Kidney (tissue), 14 donors: ENCODE data around the gene CHAT. TPM values are rescaled to one million over a fixed set of nuclear protein-coding genes. Genes with fewer than 3 reads are reported as not detected.
A peak's percentile ranks its signal among the peaks of the same experiment; 100 is the strongest.

Experiments used
- DNase-seq, 5 donors: peaks; one replicate each; pipeline ENCODE4 v3.0.0-alpha.2; 2013 to 2020
- FAIRE-seq: peaks from 2 replicates; lab custom pipeline; 2012; peaks lifted over from hg19 to GRCh38; lab: Jason Lieb, UNC
- H3K27ac ChIP-seq, 2 donors: one replicate each; pipeline ENCODE4 v1.7.0; 2013; ENCODE audit warnings: low read depth in 2 of 2, low read length in 2 of 2, inconsistent platforms in 1 of 2
- H3K27me3 ChIP-seq: one replicate; pipeline ENCODE4 v1.7.1; 2013; ENCODE audit warnings: low read length, inconsistent platforms; ENCODE audit not compliant: control insufficient read depth, insufficient read depth
- H3K36me3 ChIP-seq, 3 donors: one replicate each; pipeline versions ENCODE4 v1.7.0 to v1.7.1; 2013; ENCODE audit warnings: low read length in 3 of 3, control low read depth in 1 of 3, inconsistent platforms in 1 of 3; ENCODE audit not compliant: insufficient read depth in 3 of 3, control insufficient read depth in 2 of 3
- H3K4me1 ChIP-seq, 3 donors: one replicate each; pipeline versions ENCODE4 v1.7.0 to v1.7.1; 2013; ENCODE audit warnings: low read length in 3 of 3, inconsistent platforms in 1 of 3, low read depth in 1 of 3; ENCODE audit not compliant: control insufficient read depth in 2 of 3, insufficient read depth in 2 of 3
- H3K4me3 ChIP-seq, 3 donors: one replicate each; pipeline versions ENCODE4 v1.7.0 to v1.8.1; 2013; ENCODE audit warnings: low read length in 3 of 3, control low read depth in 1 of 3, inconsistent platforms in 1 of 3
- H3K9ac ChIP-seq, 3 donors: one replicate each; pipeline versions ENCODE4 v1.7.0 to v1.7.1; 2013; ENCODE audit warnings: low read length in 3 of 3, control low read depth in 1 of 3, inconsistent platforms in 1 of 3
- H3K9me3 ChIP-seq, 3 donors: one replicate each; pipeline versions ENCODE4 v1.7.0 to v1.7.1; 2013; ENCODE audit warnings: low read length in 3 of 3, control low read depth in 1 of 3, inconsistent platforms in 1 of 3; ENCODE audit not compliant: control insufficient read depth in 2 of 3, insufficient read depth in 1 of 3
- intact Hi-C: fragments of 100-400 bp; cut with DNase I; formaldehyde crosslinking; loops from one replicate; pipeline ENCODE4 v1.11.1; 2022
- polyA plus RNA-seq: library from polyadenylated mRNA; stranded (reverse); fragments of 350-450 nt; fragmentation: Illumina TruSeq; extraction: RNeasy Lipid Tissue Mini Kit (QIAGEN cat#74804); gene quantifications from one replicate; pipeline ENCODE4 v1.2.3, GENCODE V29; 2014; ENCODE audit warnings: low read depth, low replicate concordance; ENCODE audit not compliant: insufficient read depth
- total RNA-seq: library from RNA; stranded (reverse); fragmentation: NEBNext Ultra II Directional; extraction: Animal tissue kit (Norgen Biotek cat#: 25700); gene quantifications from one replicate; pipeline ENCODE4 v1.2.1, GENCODE V29; 2021
- TF ChIP-seq, protein P1 (sequence below): IDR thresholded peaks from 3 replicates; pipeline ENCODE4 v1.5.1; 2012; ENCODE audit warnings: mild to moderate bottlenecking, moderate library complexity, borderline replicate concordance; ENCODE audit not compliant: insufficient read depth; ENCODE audit errors: extremely low read depth
- donor health status: control.
- donor health status: control.
- donor health status: control.
- donor health status: control.
- donor health status: control.
- donor health status: DM: yes; HTN: yes; CAD: no.
- donor health status: Normal renal cell carcinoma (clear cell type).

Gene CHAT
- total and polyA plus RNA-seq, 2 donors from 2014 or later, result not detected

DNA sequence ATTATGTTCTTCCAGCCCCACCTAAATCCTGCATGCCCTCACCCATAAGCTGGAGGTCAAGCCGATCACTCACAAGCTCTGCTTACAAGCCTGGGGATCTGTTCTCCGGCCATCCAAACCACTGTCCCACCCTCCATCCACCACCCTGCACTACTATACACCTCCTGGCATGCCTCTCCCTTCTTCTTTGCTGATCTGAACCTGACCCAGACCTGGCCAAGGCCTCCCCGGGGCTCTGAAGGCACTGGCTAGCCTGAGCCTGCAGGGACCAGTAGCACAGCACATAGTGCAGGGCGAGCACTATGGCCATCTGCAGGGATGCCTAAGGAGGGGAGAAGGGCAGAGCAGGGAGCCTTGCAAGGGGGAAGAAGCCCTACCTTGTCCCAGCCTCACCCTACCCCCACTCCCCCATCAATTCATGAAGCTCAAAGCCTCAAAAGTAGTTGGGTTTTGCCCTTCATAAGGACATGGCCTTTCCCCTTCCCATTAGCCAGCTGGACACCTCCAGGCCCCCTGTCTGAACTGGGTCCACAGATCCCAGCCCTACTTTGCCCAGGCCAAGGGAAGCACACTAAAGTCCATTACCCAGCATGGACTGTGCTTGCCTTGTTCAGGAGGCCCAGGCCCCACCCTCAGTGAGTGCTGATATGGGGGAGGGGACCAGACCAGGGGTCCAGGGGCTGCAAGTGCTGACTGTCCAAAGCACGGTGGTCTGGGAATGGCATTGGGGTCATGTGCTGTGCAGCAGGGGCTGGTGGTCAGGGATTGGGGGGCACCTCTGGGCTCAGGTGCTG, 29.6 kb downstream of the CHAT start:
- Histone ChIP-seq H3K36me3 (no peaks in the 10 kb centered on the region), H3K9ac (no peak overlapping the region), H3K4me3 (no peak overlapping the region), H3K9me3 (no peaks in the 10 kb centered on the region), H3K4me1 (no peaks in the 10 kb centered on the region), H3K27ac (no peak overlapping the region), H3K27me3 (peaks cover 2% of the 10 kb centered on the region)
- intact Hi-C loops, result no loop called here
- FAIRE-seq (no peak), DNase-seq (peak in 1 of 5 donors; percentile 11)
- TF ChIP-seq, protein P1, sequence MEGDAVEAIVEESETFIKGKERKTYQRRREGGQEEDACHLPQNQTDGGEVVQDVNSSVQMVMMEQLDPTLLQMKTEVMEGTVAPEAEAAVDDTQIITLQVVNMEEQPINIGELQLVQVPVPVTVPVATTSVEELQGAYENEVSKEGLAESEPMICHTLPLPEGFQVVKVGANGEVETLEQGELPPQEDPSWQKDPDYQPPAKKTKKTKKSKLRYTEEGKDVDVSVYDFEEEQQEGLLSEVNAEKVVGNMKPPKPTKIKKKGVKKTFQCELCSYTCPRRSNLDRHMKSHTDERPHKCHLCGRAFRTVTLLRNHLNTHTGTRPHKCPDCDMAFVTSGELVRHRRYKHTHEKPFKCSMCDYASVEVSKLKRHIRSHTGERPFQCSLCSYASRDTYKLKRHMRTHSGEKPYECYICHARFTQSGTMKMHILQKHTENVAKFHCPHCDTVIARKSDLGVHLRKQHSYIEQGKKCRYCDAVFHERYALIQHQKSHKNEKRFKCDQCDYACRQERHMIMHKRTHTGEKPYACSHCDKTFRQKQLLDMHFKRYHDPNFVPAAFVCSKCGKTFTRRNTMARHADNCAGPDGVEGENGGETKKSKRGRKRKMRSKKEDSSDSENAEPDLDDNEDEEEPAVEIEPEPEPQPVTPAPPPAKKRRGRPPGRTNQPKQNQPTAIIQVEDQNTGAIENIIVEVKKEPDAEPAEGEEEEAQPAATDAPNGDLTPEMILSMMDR, result no peak

DNA sequence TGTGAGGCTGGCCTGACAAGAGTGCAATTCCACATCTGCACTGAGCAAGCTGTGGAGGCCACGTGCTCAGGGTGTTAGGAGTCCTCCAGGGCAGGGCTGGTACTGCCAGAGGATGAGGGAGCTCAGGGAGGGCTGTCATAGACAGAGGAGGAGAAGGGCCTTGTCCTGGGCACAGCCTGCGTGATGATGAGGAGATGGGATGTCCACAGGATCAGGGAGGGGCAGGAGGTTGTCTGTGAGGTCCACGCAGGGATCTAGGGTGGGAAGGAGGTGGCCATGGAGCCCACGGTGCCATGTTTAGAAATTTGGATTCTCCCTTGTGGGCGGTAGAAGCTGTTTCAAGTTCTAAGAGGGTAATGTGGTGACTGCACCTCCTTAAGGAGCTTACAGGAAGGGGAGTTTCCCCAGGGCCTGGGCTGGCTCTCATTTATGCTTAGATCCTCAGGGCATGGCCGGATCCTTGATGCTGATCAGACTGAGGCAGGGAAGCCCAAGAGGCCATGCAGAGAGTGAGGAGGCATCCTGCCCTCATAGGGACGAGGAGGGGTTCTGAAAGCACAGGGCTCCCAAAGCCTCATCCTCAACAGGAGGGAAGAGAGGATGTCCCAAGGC, 30.3 kb downstream of the CHAT start:
- FAIRE-seq, result no peak

DNA sequence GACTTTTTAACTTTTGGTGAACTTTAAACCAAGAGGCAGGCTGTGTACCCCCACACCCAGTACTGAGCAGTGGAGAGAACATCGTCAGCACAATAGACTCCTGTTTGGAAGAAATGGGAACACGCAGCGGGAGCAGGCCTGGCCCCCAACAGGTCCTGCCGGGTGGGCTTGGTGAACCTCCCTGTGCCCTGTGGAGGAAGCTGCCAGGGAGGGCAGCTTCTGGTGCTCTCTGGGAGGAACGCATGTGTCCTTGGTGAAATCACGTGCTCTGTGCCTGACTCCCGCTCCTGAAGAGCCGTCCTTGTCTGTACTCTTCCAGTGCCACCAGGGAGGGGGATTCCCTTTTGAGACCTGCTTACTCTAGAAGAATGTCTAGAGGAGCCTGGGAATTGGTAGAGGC, 31.6 kb downstream of the CHAT start:
- DNase-seq, result no peak
- Histone ChIP-seq H3K9ac (no peak overlapping the region), H3K4me1 (no peaks in the 10 kb centered on the region), H3K27ac (no peak overlapping the region), H3K9me3 (no peaks in the 10 kb centered on the region), H3K4me3 (no peak overlapping the region), H3K36me3 (no peaks in the 10 kb centered on the region), H3K27me3 (no peaks in the 10 kb centered on the region)
- no peak for FAIRE-seq
- TF ChIP-seq, protein P1, result no peak
- intact Hi-C loops, result no loop called here

More for the DNA sequence above, 30.3 kb downstream of the CHAT start:
- H3K9me3 ChIP-seq, result no peaks in the 10 kb centered on the region
- H3K4me3 ChIP-seq, result no peak overlapping the region
- peak in 1 of 5 donors; percentile 2 for DNase-seq
- intact Hi-C loops, result no loop called here
- H3K27me3 ChIP-seq, result peaks cover 2% of the 10 kb centered on the region
- H3K9ac ChIP-seq, result no peak overlapping the region
- TF ChIP-seq, protein P1, result no peak
- H3K27ac ChIP-seq, result no peak overlapping the region
- H3K4me1 ChIP-seq, result no peaks in the 10 kb centered on the region
- no peaks in the 10 kb centered on the region for H3K36me3 ChIP-seq
